K562 (cell line): ENCODE results near the gene TAF12. TPM values are rescaled to one million over a fixed set of nuclear protein-coding genes. Genes with fewer than 3 reads are reported as not detected.

ENCODE experiments used
- ATAC-seq: fragments of 200-7000 bp; cut with Tn5 transposase; 3 replicates; pipeline ENCODE4 v1.9.1; 2020; ENCODE audit warnings: moderate library complexity
- BruUV-seq: library from RNA; stranded (reverse); fragments of 400-500 nt; replicated peaks from 2 replicates; lab custom pipeline; 2021; lab: Mats Ljungman, UMichigan
- CTCF ChIA-PET: fragments of 300-600 bp; formaldehyde crosslinking; extraction: SDS; loops from one replicate; lab custom pipeline; 2021; ENCODE audit warnings: low intra/inter-chr PET ratio; lab: Yijun Ruan, JAX
- POLR2A ChIA-PET: fragments of 300-600, 350-650 bp; sonication (Branson Sonifier 250); formaldehyde crosslinking; extraction: SDS; loops from one replicate; lab custom pipeline; 2021; ENCODE audit warnings: antibody characterized with exemption, inconsistent platforms; lab: Yijun Ruan, JAX
- DNase-seq, 4 experiments: peaks; one replicate each; pipeline versions ENCODE4 v3.0.0 to v3.0.0-alpha.2; 2011 to 2018; ENCODE audit warnings: low spot score in 3 of 4, mixed read lengths in 3 of 4; ENCODE audit errors: extremely low read depth in 1 of 4
- FAIRE-seq: peaks from 2 replicates; lab custom pipeline; 2011; peaks lifted over from hg19 to GRCh38; lab: Jason Lieb, UNC
- H2AFZ ChIP-seq: 2 replicates; pipeline ENCODE4 v1.6.0; 2011; ENCODE audit warnings: low read depth, low read length, control low read depth, inconsistent platforms
- H3K27ac ChIP-seq: fragments of 200-600 bp; 3 replicates; pipeline ENCODE4 v1.8.0; 2011; ENCODE audit warnings: low read depth, mild to moderate bottlenecking, control low read depth, inconsistent platforms, low read length, moderate library complexity, mixed read lengths; ENCODE audit errors: extremely low read depth
- H3K27me3 ChIP-seq, 2 experiments: fragments of 300-600 bp in 1 of 2; 2 replicates in 1 of 2; 3 replicates in 1 of 2; pipeline versions ENCODE4 v1.6.0 to v1.8.0; 2011; ENCODE audit warnings: inconsistent platforms in 2 of 2, low read length in 2 of 2, mild to moderate bottlenecking in 1 of 2, mixed read lengths in 1 of 2, moderate library complexity in 1 of 2; ENCODE audit not compliant: control insufficient read depth in 2 of 2, insufficient read depth in 2 of 2
- H3K36me3 ChIP-seq: fragments of 300-600 bp; 3 replicates; pipeline ENCODE4 v1.8.0; 2011; ENCODE audit warnings: mild to moderate bottlenecking, low read length, inconsistent platforms; ENCODE audit not compliant: control insufficient read depth, insufficient read depth
- H3K4me1 ChIP-seq, 2 experiments: fragments of 200-600 bp in 1 of 2; replicated peaks in 1 of 2; 2 replicates in 1 of 2; 3 replicates in 1 of 2; pipeline versions ENCODE4 v1.5.1 to v1.8.0; 2011; ENCODE audit warnings: inconsistent platforms in 2 of 2, low read length in 2 of 2, mild to moderate bottlenecking in 1 of 2, mixed read lengths in 1 of 2, moderate library complexity in 1 of 2; ENCODE audit not compliant: control insufficient read depth in 2 of 2, insufficient read depth in 2 of 2
- H3K4me2 ChIP-seq: 2 replicates; pipeline ENCODE4 v1.6.1; 2011; ENCODE audit warnings: low read length, control low read depth, inconsistent platforms, mixed read lengths; ENCODE audit not compliant: insufficient read depth
- H3K4me3 ChIP-seq: fragments of 200-600 bp; sonication (generic), shearing (Covaris generic); 2 replicates; pipeline ENCODE4 v1.5.1; 2016; ENCODE audit warnings: control low read depth, inconsistent platforms
- H3K79me2 ChIP-seq: fragments of 200-600 bp; 3 replicates; pipeline ENCODE4 v1.8.0; 2011; ENCODE audit warnings: low read length, inconsistent platforms; ENCODE audit not compliant: control insufficient read depth, insufficient read depth
- H3K9ac ChIP-seq, 2 experiments: 2 replicates each; pipeline versions ENCODE4 v1.6.0 to v1.6.1; 2011; ENCODE audit warnings: low read depth in 2 of 2, low read length in 2 of 2, control low read depth in 1 of 2, inconsistent platforms in 1 of 2, mild to moderate bottlenecking in 1 of 2, mixed read lengths in 1 of 2; ENCODE audit not compliant: insufficient read depth in 1 of 2
- H3K9me1 ChIP-seq: one replicate; pipeline ENCODE4 v1.6.0; 2011; ENCODE audit warnings: inconsistent platforms, mild to moderate bottlenecking, low read length, moderate library complexity; ENCODE audit not compliant: control insufficient read depth, insufficient read depth
- H3K9me3 ChIP-seq: replicated peaks from 2 replicates; pipeline ENCODE4 v1.5.1; 2011; ENCODE audit warnings: low read depth, low read length, inconsistent platforms; ENCODE audit not compliant: control insufficient read depth, insufficient read depth
- H4K20me1 ChIP-seq: replicated peaks from 2 replicates; pipeline ENCODE4 v1.6.1; 2011; ENCODE audit warnings: low read length, inconsistent platforms, mixed read lengths; ENCODE audit not compliant: control insufficient read depth, insufficient read depth
- GABPB1 ChIP-seq: sonication (generic); formaldehyde crosslinking; IDR thresholded peaks from 2 replicates; pipeline ENCODE4 v1.8.0; 2022; ENCODE audit warnings: mild to moderate bottlenecking, missing genetic modification reagents
- HDAC3 ChIP-seq: fragments of 450-650 bp; IDR thresholded peaks from 2 replicates; pipeline ENCODE4 v1.6.1; 2018; ENCODE audit warnings: borderline replicate concordance, mild to moderate bottlenecking, moderate library complexity; ENCODE audit not compliant: partially characterized antibody
- HDAC6 ChIP-seq: IDR thresholded peaks from 2 replicates; pipeline ENCODE4 v1.6.1; 2012; ENCODE audit warnings: low read depth, mild to moderate bottlenecking, control low read depth, inconsistent platforms, low read length, moderate library complexity
- JUN ChIP-seq, 2 experiments: sonication (generic) in 1 of 2; formaldehyde crosslinking in 1 of 2; IDR thresholded peaks; 2 replicates each; pipeline versions ENCODE4 v1.6.1 to v1.8.0; 2012 to 2022; ENCODE audit warnings: borderline replicate concordance in 2 of 2, mild to moderate bottlenecking in 2 of 2, improper control_type of control experiment in 1 of 2, low read depth in 1 of 2, low read length in 1 of 2, missing genetic modification reagents in 1 of 2
- KLF6 ChIP-seq: fragments of 250-450 bp; sonication (Bioruptor Pico); IDR thresholded peaks from 2 replicates; pipeline ENCODE4 v1.4.0; 2020; ENCODE audit warnings: mild to moderate bottlenecking, moderate library complexity, borderline replicate concordance
- MAFF ChIP-seq: IDR thresholded peaks from 2 replicates; pipeline ENCODE4 v1.6.1; 2012; ENCODE audit warnings: low read length, improper control_type of control experiment
- MYNN ChIP-seq, 2 experiments: sonication (generic); formaldehyde crosslinking in 1 of 2; IDR thresholded peaks; 2 replicates each; pipeline versions ENCODE4 v1.5.0 to v1.6.1; 2016 to 2020; ENCODE audit warnings: antibody characterized with exemption in 1 of 2, missing genetic modification reagents in 1 of 2
- PCBP2 ChIP-seq: fragments of 200-400 bp; formaldehyde crosslinking; IDR thresholded peaks from 2 replicates; pipeline ENCODE4 v1.6.1; 2018; ENCODE audit warnings: low read length, low read depth, mild to moderate bottlenecking, moderate library complexity; ENCODE audit not compliant: poor library complexity, severe bottlenecking
- PHF20 ChIP-seq: fragments of 450-650 bp; IDR thresholded peaks from 2 replicates; pipeline ENCODE4 v1.6.1; 2018; ENCODE audit not compliant: partially characterized antibody
- RCOR1 ChIP-seq, 2 experiments: IDR thresholded peaks; 2 replicates each; pipeline ENCODE4 v1.6.1; 2012; ENCODE audit warnings: low read depth in 2 of 2, low read length in 2 of 2, borderline replicate concordance in 1 of 2, improper control_type of control experiment in 1 of 2
- SOX6 ChIP-seq: fragments of 450-650 bp; IDR thresholded peaks from 2 replicates; pipeline ENCODE4 v1.6.1; 2014; ENCODE audit warnings: mild to moderate bottlenecking
- ZBTB7A ChIP-seq: IDR thresholded peaks from 2 replicates; pipeline ENCODE4 v1.6.1; 2011; ENCODE audit warnings: low read depth, mild to moderate bottlenecking, low read length, moderate library complexity, borderline replicate concordance; ENCODE audit not compliant: control insufficient read depth
- ZEB2 ChIP-seq: fragments of 450-650 bp; IDR thresholded peaks from 2 replicates; pipeline ENCODE4 v1.6.1; 2016
- ZNF134 ChIP-seq: fragments of 250-450 bp; sonication (Bioruptor Pico); conservative IDR thresholded peaks from 2 replicates; pipeline ENCODE4 v1.4.0; 2020
- ZNF384 ChIP-seq: IDR thresholded peaks from 2 replicates; pipeline ENCODE4 v1.6.1; 2012; ENCODE audit warnings: low read depth, low read length, improper control_type of control experiment
- ZNF695 ChIP-seq: fragments of 450-650 bp; formaldehyde crosslinking; IDR thresholded peaks from 2 replicates; pipeline ENCODE4 v1.4.0; 2020; ENCODE audit warnings: mild to moderate bottlenecking, moderate library complexity
- WGBS: fragments of 100-300 bp; shearing (Covaris generic); methylation state at CpG from one replicate; pipeline ENCODE4 v1.1.6; 2016; ENCODE audit warnings: low coverage, mixed read lengths; ENCODE audit not compliant: insufficient coverage; ENCODE audit errors: missing lambda C conversion rate; 5-methylcytosine and 5-hydroxymethylcytosine counted together
- in situ Hi-C: fragments of 300-500 bp; cut with MboI; formaldehyde crosslinking; loops from 4 replicates; pipeline ENCODE4 v1.15.0; 2018; ENCODE audit warnings: inconsistent platforms, mixed read lengths
- intact Hi-C: fragments of 100-400 bp; cut with micrococcal nuclease; formaldehyde crosslinking; loops from 2 replicates; pipeline ENCODE4 v1.14.2; 2022
- polyA plus RNA-seq, 8 experiments: library from polyadenylated mRNA; depleted of rRNA in 4 of 8; stranded (reverse) in 5 of 8; unstranded in 3 of 8; fragments of >200 nt; fragmentation: Nextera tagmentation in 2 of 8; fragmentation: Illumina TruSeq in 1 of 8; extraction: Ambion mirVana in 2 of 8; extraction: Trizol in 1 of 8; gene quantifications; 2 replicates each; pipeline versions ENCODE4 v1.2.1 to v1.2.3, GENCODE V29; 2011 to 2014; ENCODE audit warnings: inconsistent platforms in 1 of 8, missing spikeins in 1 of 8
- total RNA-seq, 7 experiments: library from RNA; depleted of rRNA in 6 of 7; stranded (reverse); fragments of >200 nt in 6 of 7; fragmentation: Illumina TruSeq in 2 of 7; extraction: Trizol in 2 of 7; gene quantifications; 2 replicates each; pipeline versions ENCODE4 v1.2.1 to v1.2.3, GENCODE V29; 2011 to 2021; ENCODE audit warnings: low replicate concordance in 1 of 7

The TAF12 gene
- total and polyA plus RNA-seq, 9 of the 15 experiments (the other 6 are each of a cell fraction or from before 2014, with no cell fraction given), result 31.6 to 89.0 (median 50.5) TPM

DNA sequence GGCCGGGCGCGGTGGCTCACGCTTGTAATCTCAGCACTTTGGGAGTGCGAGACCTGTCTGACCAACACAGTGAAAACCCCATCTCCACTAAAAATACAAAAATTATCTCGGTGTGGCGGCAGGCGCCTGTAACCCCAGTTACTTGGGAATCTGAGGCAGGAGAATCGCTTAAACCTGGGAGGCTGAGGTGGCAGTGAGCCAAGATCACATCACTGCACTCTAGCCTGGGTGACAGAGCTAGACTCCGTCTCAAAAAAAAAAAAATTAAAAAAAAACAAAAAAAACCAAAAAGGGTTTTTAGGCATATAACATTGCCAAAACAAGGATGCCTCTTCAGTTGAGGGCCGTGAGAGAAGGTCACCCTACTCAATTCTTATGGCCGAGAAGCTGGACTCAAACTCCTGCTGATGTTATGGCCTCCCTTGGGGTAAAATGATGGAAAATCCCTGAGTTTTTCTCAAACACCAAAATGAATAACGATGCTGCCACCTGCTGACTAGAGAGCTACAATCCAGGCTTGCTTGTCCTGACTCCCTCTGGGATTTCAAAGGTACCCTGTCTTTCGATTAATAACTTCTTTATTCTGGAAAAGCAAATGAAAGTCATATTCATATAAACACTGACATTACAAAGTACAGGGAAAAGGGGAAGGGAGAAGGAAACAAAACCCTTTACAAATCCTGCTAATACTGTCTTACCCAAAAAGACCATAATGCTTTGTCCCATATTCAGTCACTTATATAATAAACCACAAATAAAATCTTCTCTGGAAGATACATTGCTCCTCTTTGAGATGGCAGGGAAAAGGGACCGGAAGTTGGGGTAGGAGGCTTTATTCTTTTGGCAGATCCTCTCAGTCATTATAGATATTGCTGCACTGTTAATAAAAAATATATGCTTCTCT is 40.1 kb downstream of the TAF12 start (continued):
- TF ChIP-seq GABPB1 (CRISPR knock-in tag) (0 out of 2 replicates have a peak, but pooled peaks have one; percentile 29), HDAC3 (peak; percentile 26), ZNF384 (peak; percentile 79), MAFF (no peak), ZEB2 (peak; percentile 33; the same call in 1 of the 2 replicates), JUN (IDR thresholded peaks at IDR 0.05; ENCODE audit: borderline replicate concordance, low read depth, low read length) (no peak), JUN (CRISPR knock-in tag; IDR thresholded peaks at IDR 0.05; ENCODE audit: borderline replicate concordance) (no peak), RCOR1 (IDR thresholded peaks at IDR 0.05; ENCODE audit: borderline replicate concordance in 1 of 2, low read depth in 2 of 2, low read length in 2 of 2) (peak in 1 of 2 experiments; percentile 36; a peak in 1 of 4 replicates)

DNA sequence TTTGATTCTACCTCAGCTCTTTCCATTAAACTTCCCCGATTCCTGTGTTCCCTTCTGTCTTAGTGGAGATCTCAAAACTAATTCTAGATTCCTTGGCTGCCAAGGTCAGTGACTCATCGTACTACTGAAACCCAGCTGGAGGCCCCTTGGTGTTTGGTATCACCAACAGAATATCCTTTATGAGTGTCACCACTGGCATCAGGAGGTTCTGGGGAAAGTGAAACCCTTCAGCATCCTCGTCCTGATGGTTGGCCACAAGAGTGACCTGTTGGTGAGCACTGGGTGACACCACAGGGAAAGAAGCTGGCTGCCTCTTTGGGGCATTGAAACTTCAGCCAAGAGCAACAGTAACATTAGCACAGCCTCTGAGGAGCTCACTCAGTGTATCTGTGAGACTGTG is 41.2 kb downstream of the TAF12 start:
- TF ChIP-seq MYNN (IDR thresholded peaks at IDR 0.05) (no peak), MYNN (CRISPR knock-in tag; IDR thresholded peaks at IDR 0.05) (no peak), HDAC6 (no peak), PHF20 (no peak), KLF6 (CRISPR knock-in tag) (no peak), ZBTB7A (no peak), ZNF695 (no peak), ZNF134 (CRISPR knock-in tag) (no peak), SOX6 (no peak), PCBP2 (no peak)
- 74% methylated on average over 3 of the region's 3 CpGs for WGBS
- H3K36me3 ChIP-seq, result peaks cover 43% of the 10 kb centered on the region; the same call in 2 of the 3 replicates
- no peak for FAIRE-seq
- H3K27me3 ChIP-seq, result no peaks in the 10 kb centered on the region
- H3K4me1 ChIP-seq, result no peaks in the 10 kb centered on the region
- H3K79me2 ChIP-seq, result no peaks in the 10 kb centered on the region
- ChIA-PET POLR2A (interaction anchor here (0.9 to 7.3 kb wide), 6 partner anchors 20 to 189 kb away, joined by 3 to 81 read pairs (median 6); partner anchors contain the start of gene RCC1), CTCF (interaction anchor here (0.7 to 3.5 kb wide), 5 partner anchors 83 to 744 kb away, joined by 3 to 56 read pairs (median 8); no protein-coding TSS in a partner anchor)
- intact Hi-C loops (loop anchor here (2.0 to 5.0 kb wide), 5 partner anchors 49 to 509 kb away; partner anchors contain the start of gene TRNAU1AP), in situ Hi-C loops (loop anchor here (5.0 kb wide), 2 partner anchors 84 to 194 kb away; no protein-coding TSS in a partner anchor)
- H2AFZ ChIP-seq, result no peak overlapping the region
- H3K4me3 ChIP-seq, result no peak overlapping the region
- H3K9ac ChIP-seq, result no peak overlapping the region
- ATAC-seq, result no peak
- BruUV-seq, result no TSS peak
- no peak overlapping the region for H3K4me2 ChIP-seq
- H3K9me1 ChIP-seq, result no peaks in the 10 kb centered on the region
- no peaks in the 10 kb centered on the region for H4K20me1 ChIP-seq
- H3K27ac ChIP-seq, result no peak overlapping the region
- H3K9me3 ChIP-seq, result no peaks in the 10 kb centered on the region
- DNase-seq, result no peak
